NCI-H1048 (cell line): ENCODE results near the gene TNS4.

ENCODE experiments used
- DNase-seq: peaks from one replicate; lab custom pipeline; 2025; lab: John Stamatoyannopoulos, UW

TNS4 gene

DNA sequence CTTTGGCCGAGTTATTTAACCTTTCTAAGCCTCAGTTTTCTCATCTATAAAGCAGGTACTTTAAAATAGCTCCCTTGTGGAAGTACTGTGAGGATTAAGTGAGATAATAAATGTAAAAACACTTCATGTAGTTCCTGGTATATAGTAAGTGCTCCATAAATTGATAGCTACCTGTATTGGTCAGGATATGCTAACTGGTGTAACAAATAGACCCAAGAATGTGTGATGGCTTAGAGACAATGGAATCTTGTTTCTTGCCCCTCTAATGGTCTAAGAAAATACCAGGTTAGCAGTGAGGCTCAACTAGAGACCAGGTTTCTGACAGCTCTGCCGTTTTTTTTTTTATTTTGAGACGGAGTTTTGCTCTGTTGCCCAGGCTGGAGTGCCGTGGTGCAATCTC, 34.0 kb upstream of the TNS4 start:
- no peak for DNase-seq

DNA sequence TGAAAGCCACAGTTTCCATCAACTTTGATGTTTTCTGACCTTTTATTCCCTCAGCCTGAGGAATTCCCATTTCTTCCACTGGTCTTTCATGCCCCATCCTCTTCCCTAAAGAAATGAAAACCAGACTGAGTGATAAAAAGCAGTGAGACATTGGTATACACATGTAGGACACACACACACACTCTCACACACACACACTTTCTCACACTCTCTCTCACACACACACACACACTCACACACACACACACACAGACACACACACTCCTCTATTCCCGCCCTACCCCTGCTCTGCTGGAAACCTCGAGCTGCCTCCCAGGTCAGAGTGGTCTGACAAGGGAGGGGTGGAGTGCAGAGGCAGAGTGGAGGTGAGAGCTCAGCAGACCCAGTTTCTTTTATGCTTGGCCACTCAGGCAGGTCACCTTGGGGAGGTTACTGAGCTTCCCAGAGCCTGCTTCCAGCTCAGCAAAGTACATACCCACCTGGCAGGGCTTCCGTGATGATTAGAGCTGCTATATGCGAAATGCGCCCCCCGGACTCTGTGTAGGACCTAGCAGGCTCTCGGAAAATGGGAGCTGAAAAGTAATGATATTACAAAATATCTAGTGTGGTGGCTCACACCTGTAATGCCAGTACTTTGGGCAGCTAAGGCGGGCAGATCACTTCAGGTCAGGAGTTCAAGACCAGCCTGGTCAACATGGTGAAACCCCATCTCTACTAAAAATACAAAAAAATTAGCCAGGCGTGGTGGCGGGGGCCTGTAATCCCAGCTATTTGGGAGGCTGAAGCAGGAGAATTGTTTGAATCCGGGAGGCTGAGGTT, 33.2 kb upstream of the TNS4 start:
- DNase-seq, result no peak

- DNase-seq, result no peak
Observed at GRCh38 chr17:40533896-40534295, 32.5 kb upstream of the TNS4 start.

- no peak for DNase-seq
Observed at GRCh38 chr17:40532520-40533253, 31.3 kb upstream of the TNS4 start.

GRCh38 chr17:40531051-40531991, 29.9 kb upstream of the TNS4 start:
- DNase-seq, result no peak

DNA sequence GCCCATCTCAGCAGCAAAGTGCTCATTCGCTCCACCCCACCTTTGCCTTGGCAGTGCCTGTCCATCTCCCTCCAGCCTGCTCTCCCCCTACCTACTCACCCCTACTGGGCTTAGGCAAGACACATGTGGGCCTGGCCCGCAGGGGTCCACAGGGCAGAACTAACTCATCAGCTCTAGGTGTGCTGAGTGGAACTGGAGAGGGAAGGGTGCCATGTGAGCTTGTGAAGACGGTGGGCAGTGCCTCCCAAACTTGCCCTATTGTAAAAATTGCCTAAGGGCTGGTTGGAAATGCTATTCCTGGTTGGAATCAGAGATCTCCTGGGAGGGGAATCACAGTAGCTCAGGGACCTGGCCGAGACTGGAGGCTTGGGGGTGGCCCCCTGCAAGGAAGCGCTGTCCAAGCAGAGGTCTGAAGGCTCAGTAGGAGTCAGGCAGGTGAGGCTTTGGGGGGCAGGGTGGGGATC, 29.1 kb upstream of the TNS4 start:
- no peak for DNase-seq

- no peak for DNase-seq
Observed at GRCh38 chr17:40529991-40530390, 28.6 kb upstream of the TNS4 start.

DNA sequence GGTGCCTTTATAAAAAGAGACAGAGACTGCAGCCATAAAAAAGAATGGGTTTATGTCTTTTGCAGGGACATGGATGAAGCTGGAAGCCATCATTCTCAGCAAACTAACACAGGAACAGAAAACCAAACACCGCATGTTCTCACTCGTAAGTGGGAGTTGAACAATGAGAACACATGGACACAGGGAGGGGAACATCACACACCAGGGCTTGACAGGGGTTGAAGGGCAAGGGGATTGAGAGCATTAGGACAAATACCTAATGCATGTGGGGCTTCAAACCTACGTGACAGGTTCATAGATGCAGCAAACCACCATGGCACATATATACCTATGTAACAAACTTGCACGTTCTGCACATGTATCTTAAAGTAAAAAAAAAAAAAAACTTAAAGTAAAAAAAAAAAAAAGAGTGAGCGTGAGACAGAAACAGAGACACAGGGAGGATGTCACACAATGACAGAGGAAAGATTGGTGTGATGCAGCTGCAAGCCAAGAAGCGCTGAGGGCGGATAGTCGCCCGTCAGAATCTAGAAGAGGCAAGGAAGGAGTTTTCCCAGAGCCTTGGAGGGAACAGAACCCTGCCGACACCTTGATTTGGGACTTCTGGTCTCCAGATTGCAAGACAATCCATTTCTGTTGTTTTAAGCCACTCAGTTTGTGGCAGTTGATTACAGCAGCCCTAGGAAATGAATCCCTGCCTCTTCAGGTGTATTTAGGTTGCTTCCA, 27.4 kb upstream of the TNS4 start:
- DNase-seq, result no peak

GRCh38 chr17:40526668-40527067, 25.2 kb upstream of the TNS4 start:
- DNase-seq, result no peak

DNA sequence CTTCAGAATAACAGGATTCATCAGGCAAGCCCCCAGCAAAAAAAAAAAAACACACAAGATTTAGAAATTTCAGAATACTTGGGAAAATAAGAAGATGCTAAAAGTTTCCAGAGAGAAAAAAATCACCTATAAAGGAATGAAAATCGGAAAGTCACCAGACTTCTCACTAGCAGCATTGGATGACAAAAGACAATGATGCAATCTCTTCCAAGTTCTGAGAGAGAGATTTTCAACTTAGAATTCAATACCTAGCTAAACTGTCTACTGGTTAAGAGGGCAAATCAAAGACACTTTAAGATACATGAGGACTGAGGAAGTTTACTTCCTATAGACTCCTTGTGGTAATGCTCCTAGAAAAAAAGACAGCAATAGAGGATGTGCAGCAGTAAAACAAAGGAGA, 23.9 kb upstream of the TNS4 start:
- no peak for DNase-seq

DNA sequence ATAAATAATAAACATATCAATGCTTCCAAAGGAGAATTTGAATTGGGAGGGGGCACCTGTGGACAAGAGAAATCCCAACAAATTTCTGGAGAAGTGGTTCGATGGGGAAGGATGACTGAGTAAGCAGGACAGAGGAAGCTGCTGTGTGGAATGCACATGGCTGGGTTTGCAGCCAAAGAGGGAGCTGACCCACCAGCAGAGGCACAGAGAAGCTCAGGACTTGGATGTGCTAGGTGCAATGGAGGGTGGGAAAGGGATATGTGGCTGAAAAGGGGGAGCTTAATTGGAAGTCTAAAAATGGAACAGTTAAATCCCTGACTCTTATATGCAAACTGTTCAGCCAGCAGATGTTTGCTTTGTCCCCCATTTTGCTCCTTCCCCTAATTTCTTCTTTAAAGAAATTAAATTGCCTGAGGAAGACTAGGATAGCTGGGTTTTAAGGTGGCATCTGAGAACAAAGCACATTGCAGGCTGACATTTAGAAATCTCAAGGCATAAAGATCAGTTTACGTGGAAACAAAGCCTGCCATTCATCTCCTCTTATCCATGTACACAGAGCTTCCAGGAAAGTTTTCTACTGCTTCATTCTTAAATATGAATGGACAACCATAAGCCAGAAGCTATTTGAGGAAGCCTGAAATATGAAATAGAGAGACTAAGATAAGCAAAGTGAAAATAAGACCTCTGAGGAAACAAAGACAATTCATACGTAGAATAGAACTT, 23.0 kb upstream of the TNS4 start:
- DNase-seq, result no peak

DNA sequence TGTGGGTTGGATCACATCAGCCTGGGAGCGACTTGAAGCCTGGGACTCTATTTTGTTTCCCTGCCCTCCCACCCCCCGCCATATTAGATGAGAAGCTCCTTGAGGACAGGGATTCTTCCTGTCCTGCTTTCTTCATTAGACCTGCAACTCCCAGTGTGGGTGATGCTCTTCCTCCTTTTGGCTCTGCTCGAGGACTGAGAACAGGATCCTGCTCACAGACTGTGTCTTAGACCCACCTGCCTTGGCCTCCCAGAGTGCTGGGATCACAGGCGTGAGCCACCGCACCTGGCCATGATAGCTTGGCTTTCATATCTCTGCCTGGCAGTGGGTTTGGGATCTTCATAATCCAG, 21.5 kb upstream of the TNS4 start:
- DNase-seq, result no peak

DNA sequence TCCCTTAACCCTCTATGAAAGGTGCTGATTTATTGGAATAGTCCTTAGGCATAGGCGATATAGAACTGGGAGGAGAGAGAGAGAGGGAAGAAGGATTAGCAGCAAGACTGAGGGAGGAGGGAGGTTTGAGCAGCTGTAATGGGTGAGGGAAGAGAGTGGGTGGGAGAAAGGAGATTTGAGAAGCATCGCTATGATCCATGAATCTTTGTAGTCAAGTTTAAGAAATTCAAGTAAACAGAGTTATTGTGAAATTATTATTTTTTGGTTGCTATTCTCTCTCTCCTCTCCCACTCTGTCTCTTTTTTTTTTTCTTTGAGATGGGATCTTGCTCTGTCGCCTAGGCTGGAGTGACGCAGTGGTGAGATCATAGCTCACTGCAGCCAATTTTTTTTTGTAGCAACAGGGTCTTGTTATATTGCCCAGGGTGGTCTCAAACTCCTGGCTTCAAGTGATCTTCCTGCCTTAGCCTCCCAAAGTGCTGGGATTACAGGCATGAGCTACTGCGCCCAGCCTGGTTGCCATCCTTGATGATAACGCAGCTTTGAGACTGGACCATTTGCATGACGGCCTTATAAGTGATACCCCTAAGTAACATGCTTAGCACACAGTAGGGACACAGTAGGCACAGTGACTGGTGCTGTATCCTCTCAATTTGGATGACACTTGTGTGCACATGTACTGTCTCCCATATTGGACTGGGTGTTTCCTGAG, 21.0 kb upstream of the TNS4 start:
- DNase-seq, result no peak

DNA sequence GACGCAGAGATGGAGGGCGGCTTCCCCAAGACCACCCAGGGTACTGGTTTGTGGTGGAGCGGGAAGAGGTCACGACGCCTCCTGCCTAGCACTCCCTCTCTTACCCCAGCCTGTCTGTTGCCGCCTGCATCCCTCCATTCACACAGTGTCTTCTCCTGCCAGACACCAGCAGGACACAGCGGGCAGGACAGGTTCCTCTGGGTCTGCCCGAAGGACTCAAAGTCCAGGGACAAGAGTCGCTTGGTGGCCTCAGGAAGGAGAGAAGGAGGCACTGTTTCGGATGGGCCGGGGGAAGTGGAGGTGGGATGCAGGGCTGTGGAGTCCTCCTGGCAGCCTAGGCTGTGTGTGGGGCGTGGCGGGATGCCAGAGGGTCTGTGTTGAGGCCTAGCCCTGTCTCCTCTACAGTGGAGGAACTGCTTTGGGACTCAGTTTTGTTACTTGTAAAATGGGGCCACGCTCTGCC, 19.6 kb upstream of the TNS4 start:
- no peak for DNase-seq

- no peak for DNase-seq
Observed at GRCh38 chr17:40519089-40519775, 17.8 kb upstream of the TNS4 start.

DNA sequence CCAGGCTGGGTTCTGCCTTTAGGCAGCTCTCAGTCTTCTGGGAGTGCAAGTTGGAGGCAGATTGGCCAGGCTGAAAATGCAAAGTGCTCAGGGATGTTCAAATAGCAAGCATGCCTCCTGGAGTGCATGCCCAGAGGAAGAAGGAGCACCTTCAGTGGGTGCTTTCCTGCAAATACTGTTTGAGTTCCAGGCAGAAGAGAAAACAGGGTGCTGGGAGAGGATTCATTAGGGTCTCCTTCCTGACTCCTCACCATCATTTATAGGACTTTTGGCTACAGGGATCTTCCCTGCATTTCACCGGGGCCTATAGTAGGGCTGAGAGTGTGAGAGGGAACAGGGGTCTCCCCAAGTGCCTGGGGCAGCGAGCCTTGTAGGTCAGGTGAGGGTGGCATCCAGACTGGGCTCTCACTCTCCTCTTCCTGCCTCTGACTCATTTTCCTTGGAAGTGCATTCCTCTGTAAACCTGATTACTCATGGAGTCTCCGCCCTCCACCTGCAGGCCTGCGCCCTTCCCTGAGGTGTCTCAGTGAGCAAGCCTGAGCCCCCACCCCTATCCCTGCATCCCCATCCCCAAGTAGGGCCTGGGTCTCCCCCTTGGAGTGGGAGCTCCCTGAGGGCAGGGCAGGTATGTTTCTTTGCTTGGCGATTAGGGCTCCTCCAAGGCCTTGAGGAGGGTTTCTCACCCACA, 17.1 kb upstream of the TNS4 start:
- DNase-seq, result no peak

DNA sequence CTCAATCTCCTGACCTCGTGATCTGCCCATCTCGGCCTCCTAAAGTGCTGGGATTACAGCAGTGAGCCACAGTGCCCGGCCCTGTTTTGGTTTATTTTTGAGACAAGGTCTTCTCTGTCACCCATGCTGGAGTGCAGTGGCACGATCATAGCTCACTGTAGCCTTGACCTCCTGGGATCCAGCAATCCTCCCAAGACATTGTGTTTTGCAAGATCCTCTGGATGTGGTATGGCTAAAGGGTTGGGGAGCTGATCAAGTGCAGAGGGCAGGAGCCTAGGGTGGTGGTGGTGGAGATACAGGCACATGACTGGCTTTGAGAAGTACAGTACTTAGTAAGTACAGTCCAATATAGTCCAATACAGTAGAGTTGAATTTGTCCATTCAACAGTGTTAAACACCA, 16.6 kb upstream of the TNS4 start:
- no peak for DNase-seq

GRCh38 chr17:40517286-40517662, 15.9 kb upstream of the TNS4 start:
- DNase-seq, result no peak
